Inflammatory macrophage treated with lipopolysaccharide for 4 hours (primary cell): ENCODE measurements around the gene KCNJ18.
"Not testable (repeated sequence)": the region's sequence is repeated elsewhere in the genome, so short reads cannot be mapped to it uniquely, and the experiment has no call there.

Source experiments
- DNase-seq: peaks from one replicate; pipeline ENCODE4 v3.0.0-alpha.2; 2020

Gene KCNJ18

GRCh38 chr17:21686165-21687015 is 5.9 kb upstream of the KCNJ18 start:
- no peak for DNase-seq

- DNase-seq: no peak
These were observed 5.0 kb upstream of the KCNJ18 start for GRCh38 chr17:21687136-21687953.

DNA sequence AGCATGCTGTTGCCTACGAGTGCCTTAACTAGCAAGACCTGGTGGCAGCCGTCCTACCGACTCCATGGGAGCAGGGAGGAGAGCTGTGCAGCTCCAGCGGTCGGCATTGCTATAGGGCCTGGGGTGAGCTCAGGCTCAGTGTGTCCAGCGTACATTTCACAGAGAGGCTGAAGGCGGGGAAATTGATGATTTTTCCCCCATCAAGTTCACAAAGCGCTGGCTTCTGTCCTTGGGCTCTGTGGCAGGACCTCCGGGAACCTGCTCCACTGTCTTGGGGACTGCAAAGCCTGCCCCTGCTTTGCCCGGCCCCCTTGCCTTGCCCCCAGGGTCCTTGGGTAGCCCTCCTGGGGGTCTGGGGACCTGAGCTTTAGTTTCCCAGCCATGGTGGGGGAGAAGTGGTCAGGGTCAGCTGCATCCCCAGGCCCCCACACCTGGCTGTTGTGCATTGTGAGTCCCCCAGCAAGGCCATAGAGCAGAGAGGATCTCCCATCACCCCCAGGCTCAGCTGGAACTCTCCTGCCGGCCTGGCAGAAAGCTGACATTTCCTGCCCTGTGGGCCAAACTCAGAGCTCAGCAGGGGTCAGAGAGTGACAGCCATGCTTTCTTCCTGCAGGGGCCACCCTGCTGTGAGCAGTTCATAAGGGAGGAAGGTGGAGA is 3.9 kb upstream of the KCNJ18 start:
- no peak for DNase-seq

- DNase-seq: no peak
These were observed 2.7 kb upstream of the KCNJ18 start for GRCh38 chr17:21689604-21690003.

GRCh38 chr17:21690811-21691210 is 1.5 kb upstream of the KCNJ18 start:
- not testable (repeated sequence) for DNase-seq

DNA sequence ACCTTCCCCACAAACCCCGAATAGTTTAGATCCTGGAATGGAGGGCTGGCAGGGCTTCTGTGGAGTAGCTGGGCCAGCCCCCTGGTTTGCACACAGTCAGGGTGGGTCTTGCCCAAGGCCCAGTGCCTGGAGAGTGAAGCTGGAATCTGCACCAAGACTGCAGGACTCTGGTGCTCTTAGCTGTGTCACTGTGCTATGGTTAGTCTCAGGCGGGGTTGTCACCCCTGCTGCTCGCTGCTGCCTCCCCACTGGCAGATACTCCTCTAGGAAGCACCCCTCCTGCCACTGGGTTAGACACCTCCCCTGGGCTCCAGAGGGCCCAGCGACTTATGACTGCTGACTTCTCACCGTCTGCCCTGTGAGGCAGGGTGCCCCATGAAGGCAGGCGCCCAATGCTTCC is 842 bp upstream of the KCNJ18 start:
- not testable (repeated sequence) for DNase-seq

- DNase-seq: not testable (repeated sequence)
These were observed 362 bp downstream of the KCNJ18 start for GRCh38 chr17:21692704-21693065.

GRCh38 chr17:21693391-21693796 is 1.1 kb downstream of the KCNJ18 start:
- DNase-seq: not testable (repeated sequence)

DNA sequence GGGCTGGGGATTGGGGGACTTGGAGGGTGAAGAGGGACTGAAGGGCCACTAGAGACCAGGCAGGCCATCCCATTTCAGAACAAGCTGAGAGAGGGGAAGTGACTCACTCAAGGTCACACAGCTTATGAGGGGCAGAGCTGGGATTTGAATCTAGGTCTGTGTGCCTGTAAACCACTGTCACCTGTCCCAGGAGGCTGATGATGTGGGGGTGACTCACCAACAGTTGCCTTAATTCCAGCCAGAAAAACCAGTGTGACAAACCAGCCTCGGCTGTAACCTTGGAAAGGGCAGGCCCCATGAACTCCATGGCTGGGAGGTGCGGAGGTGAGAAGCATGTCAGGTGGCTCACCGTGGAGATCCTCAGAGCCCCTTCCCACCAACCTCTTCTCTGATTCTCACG is 1.6 kb downstream of the KCNJ18 start:
- not testable (repeated sequence) for DNase-seq

DNA sequence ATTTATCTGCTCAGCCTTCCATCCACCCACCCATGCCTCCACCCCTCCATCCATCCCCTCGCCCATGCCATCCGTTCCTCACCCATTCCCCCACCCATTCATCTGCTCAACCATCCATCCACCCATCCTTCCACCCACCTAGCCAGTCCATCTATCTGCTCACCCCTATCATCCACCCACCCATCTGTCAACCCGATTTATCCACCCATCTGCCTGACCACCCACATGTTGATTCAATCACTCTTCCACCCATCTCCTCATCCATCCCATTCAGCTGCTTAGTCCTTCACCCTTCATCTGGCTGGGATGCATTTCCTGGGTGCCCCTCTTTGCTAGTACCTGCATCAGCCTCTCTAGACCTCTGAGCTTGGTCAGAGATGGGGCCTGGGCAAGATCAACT is 3.9 kb downstream of the KCNJ18 start:
- DNase-seq: not testable (repeated sequence)

DNA sequence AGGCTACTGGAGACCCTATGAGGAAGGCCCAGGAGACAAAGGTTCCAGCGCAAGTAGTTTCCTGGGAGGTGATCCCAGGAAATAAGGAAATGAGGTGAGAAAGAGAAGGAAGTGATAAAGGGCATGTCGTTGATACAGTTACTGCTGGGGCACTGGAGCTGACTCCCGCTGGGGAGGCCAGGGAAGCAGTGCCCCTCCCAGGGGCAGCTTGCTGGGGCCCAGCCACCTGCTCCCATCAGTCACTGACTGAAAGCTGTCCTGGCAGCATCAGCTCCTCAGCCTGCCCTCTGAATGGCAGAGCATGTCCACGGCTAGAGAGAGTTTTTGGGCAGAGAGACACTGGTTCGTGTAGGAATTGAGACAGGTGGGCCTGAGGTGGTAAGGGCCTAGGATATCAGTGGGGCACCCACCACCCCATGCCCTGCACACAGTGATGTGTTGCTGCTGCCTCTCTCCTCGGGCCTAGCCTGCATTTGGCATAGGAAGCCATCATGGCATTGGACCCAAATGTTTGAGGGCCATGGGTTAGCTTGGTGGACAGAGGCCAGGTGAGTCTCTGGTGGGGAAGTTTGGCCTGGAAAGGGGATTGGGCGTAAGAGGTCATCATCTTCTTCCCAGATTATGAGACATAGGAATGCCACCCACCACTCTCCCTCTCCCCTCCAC is 4.7 kb downstream of the KCNJ18 start:
- DNase-seq: not testable (repeated sequence)

DNA sequence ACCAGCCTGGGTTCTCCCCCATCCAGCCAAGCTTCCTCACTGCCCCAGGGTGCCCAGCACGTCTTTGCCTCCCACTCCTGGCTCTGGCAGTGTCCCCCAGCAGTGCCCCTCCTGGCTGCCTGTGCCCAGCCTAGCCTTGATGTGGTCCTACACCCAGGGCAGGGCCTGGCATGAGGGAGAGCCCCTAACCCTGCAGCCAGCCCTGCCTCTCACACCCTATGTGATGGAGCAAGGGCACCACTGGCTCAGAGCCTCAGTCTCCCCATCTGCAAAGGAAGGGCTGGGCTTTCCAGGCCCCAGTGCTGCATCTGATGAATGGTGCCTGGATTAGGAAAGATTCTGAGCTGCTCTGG is 5.2 kb downstream of the KCNJ18 start:
- DNase-seq: not testable (repeated sequence)

- not testable (repeated sequence) for DNase-seq
These were observed 6.2 kb downstream of the KCNJ18 start for GRCh38 chr17:21698437-21699075.

- DNase-seq: not testable (repeated sequence)
These were observed 6.8 kb downstream of the KCNJ18 start for GRCh38 chr17:21699124-21699523.

- DNase-seq: not testable (repeated sequence)
These were observed 7.4 kb downstream of the KCNJ18 start for GRCh38 chr17:21699573-21700236.

DNA sequence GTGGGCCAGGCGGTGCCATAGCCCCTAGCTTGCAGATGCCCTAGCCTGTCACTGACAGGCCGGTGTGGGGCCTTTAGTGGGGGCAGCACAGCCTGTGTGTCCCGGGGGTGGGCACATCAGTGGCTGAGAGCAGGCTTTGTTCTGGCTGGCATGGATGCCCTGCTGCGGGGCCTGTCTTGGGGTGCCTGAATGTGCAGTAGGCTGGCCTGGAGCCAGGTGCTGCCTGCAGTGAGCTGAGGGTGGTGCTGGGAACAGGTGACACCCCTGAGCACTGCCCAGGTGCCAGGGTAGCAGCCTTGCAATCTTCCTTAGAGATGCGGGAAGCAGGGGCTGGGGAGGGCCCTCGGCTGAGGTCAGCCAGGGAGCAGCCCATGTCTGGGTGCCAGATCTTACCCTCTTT is 8.8 kb downstream of the KCNJ18 start:
- not testable (repeated sequence) for DNase-seq

GRCh38 chr17:21702029-21702428 is 9.7 kb downstream of the KCNJ18 start:
- not testable (repeated sequence) for DNase-seq

DNA sequence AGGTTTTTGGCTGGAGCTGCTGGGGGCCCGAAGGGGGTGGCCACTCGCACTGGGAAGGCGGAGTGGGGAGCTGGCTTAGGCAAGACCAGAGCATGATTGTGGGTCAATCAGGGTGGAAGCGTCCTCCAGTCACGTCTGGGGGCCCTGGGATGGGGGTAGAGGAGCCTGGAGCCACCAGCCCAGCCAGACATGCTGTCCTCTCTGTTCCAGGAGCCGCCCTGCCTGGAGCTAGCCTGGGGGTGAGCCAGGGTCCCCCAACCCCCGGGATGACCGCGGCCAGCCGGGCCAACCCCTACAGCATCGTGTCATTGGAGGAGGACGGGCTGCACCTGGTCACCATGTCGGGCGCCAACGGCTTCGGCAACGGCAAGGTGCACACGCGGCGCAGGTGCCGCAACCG is 10.2 kb downstream of the KCNJ18 start:
- not testable (repeated sequence) for DNase-seq

DNA sequence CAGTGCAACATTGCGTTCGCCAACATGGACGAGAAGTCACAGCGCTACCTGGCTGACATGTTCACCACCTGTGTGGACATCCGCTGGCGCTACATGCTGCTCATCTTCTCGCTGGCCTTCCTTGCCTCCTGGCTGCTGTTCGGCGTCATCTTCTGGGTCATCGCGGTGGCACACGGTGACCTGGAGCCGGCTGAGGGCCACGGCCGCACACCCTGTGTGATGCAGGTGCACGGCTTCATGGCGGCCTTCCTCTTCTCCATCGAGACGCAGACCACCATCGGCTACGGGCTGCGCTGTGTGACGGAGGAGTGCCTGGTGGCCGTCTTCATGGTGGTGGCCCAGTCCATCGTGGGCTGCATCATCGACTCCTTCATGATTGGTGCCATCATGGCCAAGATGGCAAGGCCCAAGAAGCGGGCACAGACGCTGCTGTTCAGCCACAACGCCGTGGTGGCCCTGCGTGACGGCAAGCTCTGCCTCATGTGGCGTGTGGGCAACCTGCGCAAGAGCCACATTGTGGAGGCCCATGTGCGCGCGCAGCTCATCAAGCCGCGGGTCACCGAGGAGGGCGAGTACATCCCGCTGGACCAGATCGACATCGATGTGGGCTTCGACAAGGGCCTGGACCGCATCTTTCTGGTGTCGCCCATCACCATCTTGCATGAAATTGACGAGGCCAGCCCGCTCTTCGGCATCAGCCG is 10.8 kb downstream of the KCNJ18 start:
- not testable (repeated sequence) for DNase-seq

- DNase-seq: not testable (repeated sequence)
These were observed 11.9 kb downstream of the KCNJ18 start for GRCh38 chr17:21703891-21704872.
